Kidney epithelial cell (primary cell): ENCODE results near the gene PLAAT3. TPM values are rescaled to one million over a fixed set of nuclear protein-coding genes. Genes with fewer than 3 reads are reported as not detected.

Experiments used
- DNase-seq: peaks from one replicate; pipeline ENCODE4 v3.0.0-alpha.2; 2010; ENCODE audit warnings: low read depth
- H3K27me3 ChIP-seq: 2 replicates; pipeline ENCODE4 v1.6.0; 2011; ENCODE audit warnings: low read length; ENCODE audit not compliant: control insufficient read depth, insufficient read depth
- H3K36me3 ChIP-seq: 2 replicates; pipeline ENCODE4 v1.5.1; 2011; ENCODE audit warnings: low read length; ENCODE audit not compliant: control insufficient read depth, insufficient read depth
- H3K4me3 ChIP-seq: 2 replicates; pipeline ENCODE4 v1.5.1; 2011; ENCODE audit warnings: low read depth, mild to moderate bottlenecking, control low read depth, low read length
- total RNA-seq: library from RNA; depleted of rRNA; stranded (reverse); fragments of >200 nt; gene quantifications from 2 replicates; pipeline ENCODE4 v1.2.3, GENCODE V29; 2015
- TF ChIP-seq, protein P1 (sequence below): IDR thresholded peaks from 2 replicates; pipeline ENCODE4 v1.5.1; 2011; ENCODE audit warnings: mild to moderate bottlenecking, moderate library complexity, low read length, control low read depth, inconsistent platforms; ENCODE audit not compliant: insufficient read depth, poor library complexity, severe bottlenecking

The PLAAT3 gene
- total RNA-seq, 1 donor from 2014 or later = 81.0 TPM

- H3K4me3 ChIP-seq = no peak overlapping the region
- TF ChIP-seq, protein P1, sequence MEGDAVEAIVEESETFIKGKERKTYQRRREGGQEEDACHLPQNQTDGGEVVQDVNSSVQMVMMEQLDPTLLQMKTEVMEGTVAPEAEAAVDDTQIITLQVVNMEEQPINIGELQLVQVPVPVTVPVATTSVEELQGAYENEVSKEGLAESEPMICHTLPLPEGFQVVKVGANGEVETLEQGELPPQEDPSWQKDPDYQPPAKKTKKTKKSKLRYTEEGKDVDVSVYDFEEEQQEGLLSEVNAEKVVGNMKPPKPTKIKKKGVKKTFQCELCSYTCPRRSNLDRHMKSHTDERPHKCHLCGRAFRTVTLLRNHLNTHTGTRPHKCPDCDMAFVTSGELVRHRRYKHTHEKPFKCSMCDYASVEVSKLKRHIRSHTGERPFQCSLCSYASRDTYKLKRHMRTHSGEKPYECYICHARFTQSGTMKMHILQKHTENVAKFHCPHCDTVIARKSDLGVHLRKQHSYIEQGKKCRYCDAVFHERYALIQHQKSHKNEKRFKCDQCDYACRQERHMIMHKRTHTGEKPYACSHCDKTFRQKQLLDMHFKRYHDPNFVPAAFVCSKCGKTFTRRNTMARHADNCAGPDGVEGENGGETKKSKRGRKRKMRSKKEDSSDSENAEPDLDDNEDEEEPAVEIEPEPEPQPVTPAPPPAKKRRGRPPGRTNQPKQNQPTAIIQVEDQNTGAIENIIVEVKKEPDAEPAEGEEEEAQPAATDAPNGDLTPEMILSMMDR = no peak
- DNase-seq = no peak
- no peaks in the 10 kb centered on the region for H3K27me3 ChIP-seq
- no peaks in the 10 kb centered on the region for H3K36me3 ChIP-seq
Observed at GRCh38 chr11:63611395-63611747, 2.9 kb downstream of the PLAAT3 start.

DNA sequence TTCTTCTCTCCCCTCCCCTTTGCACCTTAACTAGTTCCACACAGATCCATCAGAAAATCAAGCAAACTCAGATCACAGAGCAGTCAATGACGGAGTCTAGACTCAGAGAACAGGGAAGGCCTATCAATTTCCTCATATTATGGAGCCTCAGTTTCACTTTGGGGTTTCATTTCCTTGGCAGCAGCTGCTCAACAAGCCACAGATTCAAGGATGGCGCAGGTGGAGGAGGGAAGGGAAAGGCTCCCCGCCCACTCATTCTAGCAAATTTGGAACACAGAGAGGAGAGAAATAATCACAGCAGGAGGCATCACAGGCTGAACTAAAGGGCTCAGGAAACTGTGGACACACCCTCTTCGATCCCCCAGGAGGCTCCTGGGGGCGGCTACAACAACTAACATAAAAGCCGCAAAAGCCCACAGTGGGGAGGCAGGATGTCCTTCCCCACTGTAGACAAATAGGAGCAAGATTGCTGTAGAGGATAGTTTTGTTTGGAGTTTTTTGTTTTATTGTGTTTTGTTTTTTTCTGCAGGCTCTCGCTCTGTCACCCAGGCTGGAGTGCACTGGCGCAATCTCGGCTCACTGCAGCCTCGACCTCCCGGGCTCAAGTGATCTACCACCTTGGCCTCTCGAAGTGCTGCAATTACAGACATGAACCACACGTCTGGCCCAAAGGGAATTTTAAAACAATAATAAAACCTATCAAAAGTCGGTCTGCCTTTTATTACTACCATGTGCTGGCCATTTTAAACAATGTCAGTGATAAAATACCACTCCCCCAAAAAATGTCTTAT, 3.4 kb downstream of the PLAAT3 start:
- TF ChIP-seq, protein P1 = no peak
- H3K36me3 ChIP-seq = no peaks in the 10 kb centered on the region
- H3K4me3 ChIP-seq = no peak overlapping the region
- DNase-seq = no peak
- no peaks in the 10 kb centered on the region for H3K27me3 ChIP-seq

DNA sequence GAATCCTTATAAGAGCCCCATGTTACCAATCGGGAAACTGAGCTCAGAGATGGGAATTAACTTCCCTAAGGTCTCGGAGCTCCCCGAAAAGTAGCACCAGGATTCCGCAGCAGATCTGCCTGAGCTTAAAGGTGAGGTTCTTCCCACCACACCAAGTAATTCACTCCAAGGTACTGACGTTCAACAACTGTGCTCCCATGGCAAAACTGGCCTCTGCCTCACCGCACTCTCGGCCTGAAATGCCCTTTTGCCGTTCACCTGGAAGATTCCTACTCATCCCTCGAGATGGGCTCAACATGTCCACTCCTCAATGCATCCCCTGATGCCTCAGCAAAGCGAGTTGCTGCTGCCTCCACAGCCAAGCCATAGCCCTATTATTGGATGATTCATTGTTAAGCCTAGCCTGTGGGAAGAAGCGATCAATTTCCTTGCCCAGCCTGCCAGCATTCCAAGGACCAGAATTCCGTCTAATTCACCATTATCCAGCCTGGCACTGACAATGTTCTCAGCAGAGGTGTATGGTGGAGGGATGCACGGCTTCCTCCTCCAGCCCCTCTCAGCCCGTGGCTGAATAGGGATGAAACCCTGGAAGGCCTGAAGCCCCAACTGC, 4.2 kb downstream of the PLAAT3 start:
- Histone ChIP-seq H3K27me3 (no peaks in the 10 kb centered on the region), H3K4me3 (no peak overlapping the region), H3K36me3 (no peaks in the 10 kb centered on the region)
- DNase-seq = no peak
- TF ChIP-seq, protein P1 = no peak

GRCh38 chr11:63609536-63609935, 4.7 kb downstream of the PLAAT3 start:
- Histone ChIP-seq H3K27me3 (no peaks in the 10 kb centered on the region), H3K36me3 (no peaks in the 10 kb centered on the region), H3K4me3 (no peak overlapping the region)
- no peak for DNase-seq
- TF ChIP-seq, protein P1 = no peak

DNA sequence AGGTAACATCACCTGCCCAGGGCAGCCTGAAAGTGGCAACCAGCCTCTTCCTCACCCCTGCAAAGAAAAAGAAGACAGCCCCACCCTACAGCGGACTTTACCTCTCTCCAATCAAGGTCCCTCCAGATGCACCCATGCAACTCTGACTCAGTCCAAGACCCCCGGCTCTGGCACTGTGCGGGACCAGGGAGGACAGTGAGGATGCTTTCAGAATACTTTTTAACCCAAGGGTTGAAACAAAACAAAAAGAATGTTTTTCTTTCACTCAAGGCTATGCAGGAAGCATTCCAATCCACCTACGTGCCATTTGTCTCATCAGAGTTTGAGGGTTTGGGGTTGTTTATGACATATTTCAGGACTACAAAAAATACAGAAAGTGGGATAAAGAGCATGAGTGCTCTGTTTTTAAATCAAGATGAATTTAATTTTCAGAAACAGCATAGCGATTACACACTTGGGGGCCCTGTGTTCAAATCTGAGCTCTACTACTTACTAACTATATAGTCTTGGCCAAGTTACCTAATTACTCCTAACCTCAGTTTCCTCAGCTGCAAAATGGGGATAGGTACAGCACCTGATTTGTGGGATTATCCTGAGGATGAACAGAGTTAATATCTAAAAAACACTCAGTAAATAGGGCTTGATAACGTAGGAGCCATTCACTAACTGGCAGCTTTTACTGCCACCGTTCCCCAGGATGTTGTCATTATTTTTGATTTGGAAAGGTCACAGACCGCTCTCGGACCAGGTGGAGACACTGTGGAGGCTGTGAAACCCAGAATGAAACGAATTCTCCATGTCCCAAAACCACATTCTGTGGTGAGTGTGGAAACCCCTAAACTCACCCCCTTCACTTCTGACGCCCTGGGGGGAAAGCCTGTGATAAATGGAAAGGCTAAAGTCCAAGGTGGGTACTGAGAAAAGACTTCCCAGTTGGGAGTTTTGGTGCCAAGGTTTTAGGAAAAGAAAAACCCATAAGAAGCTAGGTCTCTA, 5.6 kb downstream of the PLAAT3 start:
- no peaks in the 10 kb centered on the region for H3K36me3 ChIP-seq
- peak; percentile 72 for DNase-seq
- H3K27me3 ChIP-seq = no peaks in the 10 kb centered on the region
- TF ChIP-seq, protein P1 = no peak
- no peak overlapping the region for H3K4me3 ChIP-seq
